Measurements from ENCODE around the gene KIF13A. TPM values are rescaled to one million over a fixed set of nuclear protein-coding genes. Genes with fewer than 3 reads are reported as not detected.

KIF13A gene
- total RNA-seq, 1 donor from 2014 or later = 54.4 TPM

- Mint-ChIP-seq H3K4me1 (peaks cover 34% of the 10 kb centered on the region), H3K4me3 (peak overlapping the region; percentile 89), H3K9me3 (no peaks in the 10 kb centered on the region), H3K27ac (peak overlapping the region; percentile 86), H3K36me3 (peaks cover 2% of the 10 kb centered on the region), H3K27me3 (ENCODE audit: low read depth) (no peaks in the 10 kb centered on the region)
- no peak for TF ChIP-seq CTCF (IDR thresholded peaks at IDR 0.05; ENCODE audit: unreplicated experiment)
- no peak for DNase-seq (ENCODE audit: low spot score in 2 of 2, unreplicated experiment in 2 of 2)
These were observed 1.3 kb downstream of the KIF13A start for GRCh38 chr6:17985934-17986655.

GRCh38 chr6:17984812-17985670, 2.4 kb downstream of the KIF13A start:
- DNase-seq (ENCODE audit: low spot score in 2 of 2, unreplicated experiment in 2 of 2) = no peak
- no peak for TF ChIP-seq CTCF (IDR thresholded peaks at IDR 0.05; ENCODE audit: unreplicated experiment)
- H3K9me3 Mint-ChIP-seq = no peaks in the 10 kb centered on the region
- H3K4me1 Mint-ChIP-seq = peaks cover 38% of the 10 kb centered on the region
- H3K27ac Mint-ChIP-seq = peak overlapping the region; percentile 51
- H3K4me3 Mint-ChIP-seq = peak overlapping the region; percentile 56
- H3K36me3 Mint-ChIP-seq = peaks cover 9% of the 10 kb centered on the region
- H3K27me3 Mint-ChIP-seq (ENCODE audit: low read depth) = no peaks in the 10 kb centered on the region

- H3K27me3 Mint-ChIP-seq (ENCODE audit: low read depth) = no peaks in the 10 kb centered on the region
- no peak for DNase-seq (ENCODE audit: low spot score in 2 of 2, unreplicated experiment in 2 of 2)
- H3K36me3 Mint-ChIP-seq = peaks cover 12% of the 10 kb centered on the region
- peak overlapping the region; percentile 56 for H3K4me3 Mint-ChIP-seq
- no peaks in the 10 kb centered on the region for H3K9me3 Mint-ChIP-seq
- TF ChIP-seq CTCF (IDR thresholded peaks at IDR 0.05; ENCODE audit: unreplicated experiment) = no peak
- H3K27ac Mint-ChIP-seq = peak overlapping the region; percentile 11
- peaks cover 41% of the 10 kb centered on the region for H3K4me1 Mint-ChIP-seq
These were observed 3.0 kb downstream of the KIF13A start for GRCh38 chr6:17984399-17984798.

GRCh38 chr6:17983730-17984129, 3.7 kb downstream of the KIF13A start:
- TF ChIP-seq CTCF (IDR thresholded peaks at IDR 0.05; ENCODE audit: unreplicated experiment) = no peak
- Mint-ChIP-seq H3K27me3 (ENCODE audit: low read depth) (no peaks in the 10 kb centered on the region), H3K4me3 (no peak overlapping the region), H3K36me3 (peaks cover 12% of the 10 kb centered on the region), H3K9me3 (no peaks in the 10 kb centered on the region), H3K4me1 (peaks cover 39% of the 10 kb centered on the region), H3K27ac (no peak overlapping the region)
- DNase-seq (ENCODE audit: low spot score in 2 of 2, unreplicated experiment in 2 of 2) = no peak

- H3K4me1 Mint-ChIP-seq = peaks cover 20% of the 10 kb centered on the region
- H3K27ac Mint-ChIP-seq = peak overlapping the region; percentile 14
- no peak for TF ChIP-seq CTCF (IDR thresholded peaks at IDR 0.05; ENCODE audit: unreplicated experiment)
- H3K9me3 Mint-ChIP-seq = no peaks in the 10 kb centered on the region
- no peaks in the 10 kb centered on the region for H3K27me3 Mint-ChIP-seq (ENCODE audit: low read depth)
- H3K36me3 Mint-ChIP-seq = peaks cover 18% of the 10 kb centered on the region
- no peak overlapping the region for H3K4me3 Mint-ChIP-seq
- no peak for DNase-seq (ENCODE audit: low spot score in 2 of 2, unreplicated experiment in 2 of 2)
These were observed 7.1 kb downstream of the KIF13A start for GRCh38 chr6:17980329-17980728.

Data from mesothelial cell of epicardium (in vitro differentiated cells).